22Rv1 (cell line): ENCODE measurements around the gene COL18A1.

ENCODE experiments used
- ZFX ChIP-seq: fragments of 450-650 bp; IDR thresholded peaks from 2 replicates; pipeline ENCODE4 v1.6.1; 2017; ENCODE audit warnings: antibody characterized with exemption, borderline replicate concordance
- TF ChIP-seq, protein P1 (sequence below): fragments of 450-650 bp; IDR thresholded peaks from 2 replicates; pipeline ENCODE4 v1.5.1; 2017; ENCODE audit warnings: mild to moderate bottlenecking

DNA sequence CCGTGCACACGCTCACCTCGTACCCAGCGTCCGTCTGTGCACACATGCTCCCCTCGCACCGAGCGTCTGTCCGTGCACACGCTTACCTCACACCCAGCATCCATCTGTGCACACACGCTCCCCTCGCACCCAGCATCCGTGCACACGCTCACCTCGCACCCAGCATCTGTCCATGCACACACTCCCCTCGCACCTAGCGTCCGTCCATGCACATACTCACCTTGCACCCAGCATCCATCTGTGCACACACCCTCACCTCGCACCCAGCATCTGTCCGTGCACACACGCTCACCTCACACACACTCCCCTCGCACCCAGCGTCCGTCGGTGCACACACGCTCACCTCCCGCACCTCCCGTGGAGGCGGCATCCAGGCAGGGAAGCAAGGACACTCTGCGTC is 24.4 kb upstream of the COL18A1 start:
- TF ChIP-seq, protein P1, sequence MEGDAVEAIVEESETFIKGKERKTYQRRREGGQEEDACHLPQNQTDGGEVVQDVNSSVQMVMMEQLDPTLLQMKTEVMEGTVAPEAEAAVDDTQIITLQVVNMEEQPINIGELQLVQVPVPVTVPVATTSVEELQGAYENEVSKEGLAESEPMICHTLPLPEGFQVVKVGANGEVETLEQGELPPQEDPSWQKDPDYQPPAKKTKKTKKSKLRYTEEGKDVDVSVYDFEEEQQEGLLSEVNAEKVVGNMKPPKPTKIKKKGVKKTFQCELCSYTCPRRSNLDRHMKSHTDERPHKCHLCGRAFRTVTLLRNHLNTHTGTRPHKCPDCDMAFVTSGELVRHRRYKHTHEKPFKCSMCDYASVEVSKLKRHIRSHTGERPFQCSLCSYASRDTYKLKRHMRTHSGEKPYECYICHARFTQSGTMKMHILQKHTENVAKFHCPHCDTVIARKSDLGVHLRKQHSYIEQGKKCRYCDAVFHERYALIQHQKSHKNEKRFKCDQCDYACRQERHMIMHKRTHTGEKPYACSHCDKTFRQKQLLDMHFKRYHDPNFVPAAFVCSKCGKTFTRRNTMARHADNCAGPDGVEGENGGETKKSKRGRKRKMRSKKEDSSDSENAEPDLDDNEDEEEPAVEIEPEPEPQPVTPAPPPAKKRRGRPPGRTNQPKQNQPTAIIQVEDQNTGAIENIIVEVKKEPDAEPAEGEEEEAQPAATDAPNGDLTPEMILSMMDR, result no peak
- TF ChIP-seq ZFX, result no peak
